Heart left ventricle (tissue), 13 donors: ENCODE results near the gene DGKB.

Experiments
- CTCF ChIP-seq, 12 donors: fragments of 200-600 bp; sonication (generic) in 4 of 12; IDR thresholded peaks; one replicate each; pipeline versions ENCODE4 v1.5.0 to v1.8.0; 2018 to 2022; ENCODE audit warnings: antibody characterized with exemption in 12 of 12, mild to moderate bottlenecking in 5 of 12
- POLR2A ChIP-seq, 2 donors: fragments of 450-650 bp; IDR thresholded peaks; one replicate each; pipeline ENCODE4 v1.6.1; 2017; ENCODE audit warnings: antibody characterized with exemption in 2 of 2, mild to moderate bottlenecking in 2 of 2, moderate library complexity in 2 of 2
- donor health status: ischemic (EF 13 %, LVEDD 7.1; RV severe dilation, severe dysfunction).
- donor health status: DM: no; HTN: yes; CAD: no.
- donor health status: DM: no; HTN: no; CAD: no.
- donor health status: ischemic (EF 25% LVEDD 6.9; RV normal size, moderate dysfunction).
- donor health status: ischemic (EF 25% LVEDD 5.7; RV mildly dilated, moderate dysfunction).
- donor health status: ischemic (EF 35%, LVEDD 5.7; RV mildly dilated, moderate dysfunction).
- donor health status: nonischemic (EF 11% LVEDD 7.7; RV severe dilation, severe dysfunction).
- donor health status: DM: yes; HTN: yes; CAD: no.
- donor health status: PGD.
- donor health status: ischemic (EF 29% LVEDD 5.4; RV normal size, mild dysfunction).
- donor health status: nonischemic (EF 23%, LVEDD 6.1; RV moderate dilation, normal function).

- TF ChIP-seq CTCF (IDR thresholded peaks at IDR 0.05): no peak
- no peak for TF ChIP-seq POLR2A (IDR thresholded peaks at IDR 0.05)
These were observed 667.5 kb downstream of the DGKB start for GRCh38 chr7:14235056-14235455.
